Stimulated activated memory B cell treated with anti-CD40 and anti-IgM and Interleukin-4, amounts not matched to agents 10 μg/mL and 1 μg/mL and 100 μg/mL, for 72 hours (primary cell): ENCODE data around the gene MNAT1.
A peak's percentile ranks its signal among the peaks of the same experiment; 100 is the strongest.
"Not testable (repeated sequence)": the region's sequence is repeated elsewhere in the genome, so short reads cannot be mapped to it uniquely, and the experiment has no call there.

Experiments
- ATAC-seq: fragments of 150-1000 bp; cut with Tn5 transposase; 2 replicates; pipeline ENCODE4 v1.10.0; 2021
- H3K27ac Mint-ChIP-seq: one replicate; pipeline ENCODE4 v1.8.0; 2022; ENCODE audit warnings: mild to moderate bottlenecking, mixed read lengths
- H3K27me3 Mint-ChIP-seq: one replicate; pipeline ENCODE4 v1.8.0; 2022; ENCODE audit warnings: mixed read lengths
- H3K36me3 Mint-ChIP-seq: one replicate; pipeline ENCODE4 v1.8.0; 2022; ENCODE audit warnings: mixed read lengths
- H3K4me1 Mint-ChIP-seq: one replicate; pipeline ENCODE4 v1.8.0; 2022; ENCODE audit warnings: mixed read lengths
- H3K4me3 Mint-ChIP-seq: one replicate; pipeline ENCODE4 v1.8.0; 2022; ENCODE audit warnings: mild to moderate bottlenecking, moderate library complexity, mixed read lengths
- H3K9me3 Mint-ChIP-seq: one replicate; pipeline ENCODE4 v1.8.0; 2022; ENCODE audit warnings: mixed read lengths

MNAT1 gene

GRCh38 chr14:60723116-60723906 is 11.2 kb upstream of the MNAT1 start:
- Mint-ChIP-seq H3K27ac (peak overlapping the region; percentile 42), H3K9me3 (no peaks in the 10 kb centered on the region), H3K4me3 (peak overlapping the region; percentile 83), H3K36me3 (no peaks in the 10 kb centered on the region), H3K27me3 (peaks cover 77% of the 10 kb centered on the region), H3K4me1 (peaks cover 15% of the 10 kb centered on the region)
- peak; percentile 65 for ATAC-seq

- Mint-ChIP-seq H3K36me3 (no peaks in the 10 kb centered on the region), H3K4me1 (peaks cover 15% of the 10 kb centered on the region), H3K4me3 (peak within 1 kb of the TSS; percentile 83), H3K27ac (peak within 1 kb of the TSS; percentile 42), H3K27me3 (peaks cover 80% of the 10 kb centered on the region), H3K9me3 (no peaks in the 10 kb centered on the region)
- ATAC-seq: peak; percentile 70
Measured at GRCh38 chr14:60723907-60724618, 10.5 kb upstream of the MNAT1 start, which contains the start of gene SIX4. Gene SIX4, minus strand, starts transcription at chr14:60724351. Its CDS starts 277 bp downstream, at chr14:60724074.

DNA sequence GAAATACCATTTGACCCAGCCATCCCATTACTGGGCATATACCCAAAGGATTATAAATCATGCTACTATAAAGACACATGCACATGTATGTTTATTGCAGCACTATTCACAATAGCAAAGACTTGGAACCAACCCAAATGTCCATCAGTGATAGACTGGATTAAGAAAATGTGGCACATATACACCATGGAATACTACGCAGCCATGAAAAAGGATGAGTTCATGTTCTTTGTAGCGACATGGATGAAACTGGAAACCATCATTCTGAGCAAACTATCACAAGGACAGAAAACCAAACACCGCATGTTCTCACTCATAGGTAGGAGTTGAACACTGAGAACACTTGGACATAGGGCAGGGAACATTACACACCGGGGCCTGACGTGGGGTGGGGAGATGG is 3.3 kb upstream of the MNAT1 start:
- not testable (repeated sequence) for H3K9me3 Mint-ChIP-seq, H3K36me3 Mint-ChIP-seq, ATAC-seq, H3K4me3 Mint-ChIP-seq, H3K27ac Mint-ChIP-seq
- H3K27me3 Mint-ChIP-seq: peaks cover 31% of the 10 kb centered on the region
- H3K4me1 Mint-ChIP-seq: peaks cover 15% of the 10 kb centered on the region

DNA sequence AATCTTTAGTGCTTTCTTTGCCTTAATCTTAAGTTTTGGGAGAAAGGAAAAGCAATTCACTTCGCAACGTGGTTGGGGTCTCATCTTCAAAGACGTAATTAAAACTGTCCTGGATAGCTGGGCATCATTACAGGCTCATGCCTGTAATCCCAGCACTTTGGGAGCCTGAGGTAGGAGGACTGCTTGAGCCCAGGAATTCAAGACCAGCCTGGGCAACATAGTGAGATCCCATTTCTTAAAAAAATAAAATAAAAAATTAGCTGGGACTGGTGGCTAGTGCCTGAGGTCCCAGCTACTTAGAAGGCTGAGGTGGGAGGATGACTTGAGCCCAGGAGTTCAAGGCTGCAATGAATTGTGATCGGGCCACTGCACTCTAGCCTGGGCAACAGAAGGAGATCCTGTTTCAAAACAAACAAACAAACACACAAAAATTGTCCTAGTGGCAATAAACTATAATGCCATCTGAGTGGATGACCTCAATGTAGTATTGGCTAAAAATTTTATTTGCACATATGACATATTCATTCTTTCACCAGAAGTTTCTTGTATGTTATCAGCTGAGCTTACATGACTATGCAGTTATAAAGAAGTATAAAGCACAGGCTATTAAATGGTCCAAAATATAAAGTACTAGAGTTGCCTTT is 1.6 kb upstream of the MNAT1 start:
- Mint-ChIP-seq H3K4me3 (no peak overlapping the region), H3K4me1 (peaks cover 17% of the 10 kb centered on the region), H3K27ac (no peak overlapping the region), H3K36me3 (no peaks in the 10 kb centered on the region), H3K27me3 (peaks cover 16% of the 10 kb centered on the region), H3K9me3 (peaks cover 3% of the 10 kb centered on the region)
- ATAC-seq: no peak

DNA sequence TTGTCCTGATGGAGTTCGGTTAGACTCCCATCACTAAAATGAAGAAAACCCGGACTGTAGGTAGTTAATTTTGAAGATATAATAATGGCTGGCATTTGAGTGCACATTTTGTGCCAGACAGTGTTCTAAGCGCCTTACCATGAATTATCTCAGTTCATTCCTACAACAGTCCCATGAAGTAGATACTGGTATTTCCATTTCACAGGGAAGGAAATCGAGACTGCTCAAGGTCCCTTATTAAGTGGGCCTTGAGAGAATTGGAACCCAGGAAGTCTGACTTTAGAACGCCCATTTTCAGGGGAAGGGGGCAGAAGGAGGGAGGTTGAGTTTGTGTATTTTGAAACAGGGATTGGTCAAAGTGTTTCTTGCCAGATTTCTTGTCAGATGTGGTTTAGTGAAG is 855 bp downstream of the MNAT1 start:
- ATAC-seq: no peak
- peak overlapping the region; percentile 94 for H3K4me3 Mint-ChIP-seq
- H3K4me1 Mint-ChIP-seq: peaks cover 38% of the 10 kb centered on the region

GRCh38 chr14:60736494-60736893 is 1.9 kb downstream of the MNAT1 start:
- no peak for ATAC-seq
- no peaks in the 10 kb centered on the region for H3K36me3 Mint-ChIP-seq
- no peaks in the 10 kb centered on the region for H3K27me3 Mint-ChIP-seq
- H3K4me3 Mint-ChIP-seq: no peak overlapping the region
- H3K9me3 Mint-ChIP-seq: no peaks in the 10 kb centered on the region
- no peak overlapping the region for H3K27ac Mint-ChIP-seq
- H3K4me1 Mint-ChIP-seq: peaks cover 39% of the 10 kb centered on the region

More for the DNA sequence above, 855 bp downstream of the MNAT1 start:
- H3K27me3 Mint-ChIP-seq: no peaks in the 10 kb centered on the region
- H3K27ac Mint-ChIP-seq: peak overlapping the region; percentile 96
- no peaks in the 10 kb centered on the region for H3K36me3 Mint-ChIP-seq
- peaks cover 3% of the 10 kb centered on the region for H3K9me3 Mint-ChIP-seq

GRCh38 chr14:60738843-60739508 is 4.4 kb downstream of the MNAT1 start:
- no peak for ATAC-seq

GRCh38 chr14:60744566-60744965 is 10.0 kb downstream of the MNAT1 start:
- Mint-ChIP-seq H3K4me3 (no peak overlapping the region), H3K9me3 (peaks cover 4% of the 10 kb centered on the region), H3K27ac (no peak overlapping the region), H3K27me3 (no peaks in the 10 kb centered on the region), H3K4me1 (peaks cover 35% of the 10 kb centered on the region), H3K36me3 (peaks cover 32% of the 10 kb centered on the region)
- no peak for ATAC-seq

More at GRCh38 chr14:60738843-60739508, 4.4 kb downstream of the MNAT1 start:
- peaks cover 49% of the 10 kb centered on the region for H3K4me1 Mint-ChIP-seq
- H3K27me3 Mint-ChIP-seq: no peaks in the 10 kb centered on the region
- no peak overlapping the region for H3K4me3 Mint-ChIP-seq
- no peak overlapping the region for H3K27ac Mint-ChIP-seq
- peaks cover 18% of the 10 kb centered on the region for H3K36me3 Mint-ChIP-seq
- peaks cover 4% of the 10 kb centered on the region for H3K9me3 Mint-ChIP-seq

GRCh38 chr14:60753264-60754119 is 18.9 kb downstream of the MNAT1 start:
- Mint-ChIP-seq H3K36me3 (peaks cover 5% of the 10 kb centered on the region), H3K4me3 (peak overlapping the region; percentile 56), H3K4me1 (peaks cover 52% of the 10 kb centered on the region), H3K27me3 (no peaks in the 10 kb centered on the region), H3K27ac (peak overlapping the region; percentile 91), H3K9me3 (no peaks in the 10 kb centered on the region)
- peak; percentile 99 for ATAC-seq

DNA sequence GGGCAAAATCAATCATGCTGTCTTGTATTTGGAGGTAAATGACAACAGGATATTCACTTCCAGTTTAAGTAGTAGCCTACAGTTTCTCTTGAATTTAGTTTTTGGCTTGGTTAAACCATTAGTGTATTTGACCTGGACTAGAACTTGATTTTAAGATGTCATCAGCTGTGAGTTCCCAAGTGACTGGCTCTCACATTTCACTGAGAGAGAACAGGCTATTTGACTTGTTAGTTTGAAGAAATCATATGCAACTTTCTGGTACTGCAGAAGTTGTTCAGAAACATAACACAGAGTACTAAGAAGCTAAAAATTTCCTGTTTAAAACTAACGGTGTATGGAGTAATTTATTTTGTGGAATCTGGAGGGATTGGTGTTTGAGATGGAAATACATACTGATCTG is 22.3 kb downstream of the MNAT1 start:
- no peak overlapping the region for H3K27ac Mint-ChIP-seq
- H3K9me3 Mint-ChIP-seq: no peaks in the 10 kb centered on the region
- no peak for ATAC-seq
- peaks cover 5% of the 10 kb centered on the region for H3K36me3 Mint-ChIP-seq
- H3K4me1 Mint-ChIP-seq: peaks cover 56% of the 10 kb centered on the region
- H3K27me3 Mint-ChIP-seq: no peaks in the 10 kb centered on the region
- H3K4me3 Mint-ChIP-seq: no peak overlapping the region

- Mint-ChIP-seq H3K9me3 (no peaks in the 10 kb centered on the region), H3K27ac (no peak overlapping the region), H3K27me3 (no peaks in the 10 kb centered on the region), H3K4me3 (no peak overlapping the region), H3K4me1 (peaks cover 61% of the 10 kb centered on the region), H3K36me3 (peaks cover 5% of the 10 kb centered on the region)
- no peak for ATAC-seq
Measured at GRCh38 chr14:60757567-60758002, 23.0 kb downstream of the MNAT1 start.

DNA sequence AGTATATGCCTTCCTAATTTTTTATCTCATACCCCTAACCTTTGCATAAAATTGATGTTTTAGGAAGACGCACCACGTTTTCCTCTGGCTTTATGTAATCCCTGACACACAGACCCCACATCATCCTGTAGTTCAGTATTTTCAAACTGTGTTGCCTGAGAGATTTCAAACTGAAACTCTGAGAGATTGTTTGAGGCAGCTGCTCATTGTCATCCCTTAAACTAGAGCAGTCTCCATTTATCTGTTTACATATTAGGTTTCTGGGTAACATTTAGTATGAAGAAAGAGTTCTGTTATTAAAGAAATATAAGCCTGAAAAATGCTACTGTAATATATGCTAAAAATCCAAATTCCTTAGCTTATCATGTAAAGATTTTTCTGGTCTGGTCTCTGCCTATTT is 24.3 kb downstream of the MNAT1 start:
- H3K4me3 Mint-ChIP-seq: peak overlapping the region; percentile 34
- no peak for ATAC-seq
- H3K36me3 Mint-ChIP-seq: peaks cover 5% of the 10 kb centered on the region
- peak overlapping the region; percentile 49 for H3K27ac Mint-ChIP-seq
- peaks cover 49% of the 10 kb centered on the region for H3K4me1 Mint-ChIP-seq
- no peaks in the 10 kb centered on the region for H3K27me3 Mint-ChIP-seq
- H3K9me3 Mint-ChIP-seq: no peaks in the 10 kb centered on the region

DNA sequence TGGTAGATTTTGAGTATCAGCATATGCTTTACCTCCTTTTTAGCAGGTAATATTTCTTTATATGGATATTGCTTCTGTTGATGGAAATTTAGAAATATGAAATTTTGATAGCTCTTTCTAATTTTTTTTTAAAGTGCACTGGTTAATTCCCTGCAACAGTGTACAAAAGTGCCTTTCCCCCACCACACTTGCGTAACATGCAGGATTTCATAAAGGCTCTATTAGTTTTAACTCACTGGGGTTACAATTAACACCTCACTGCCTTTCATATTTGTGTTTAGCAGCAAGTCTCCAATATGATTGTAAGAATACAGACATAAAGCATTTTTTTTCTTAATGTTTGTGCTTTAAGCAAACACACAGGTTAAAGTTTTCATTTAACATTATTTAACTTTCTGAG is 25.6 kb downstream of the MNAT1 start:
- Mint-ChIP-seq H3K36me3 (peaks cover 14% of the 10 kb centered on the region), H3K27me3 (no peaks in the 10 kb centered on the region), H3K4me3 (no peak overlapping the region), H3K4me1 (peaks cover 46% of the 10 kb centered on the region), H3K27ac (no peak overlapping the region), H3K9me3 (no peaks in the 10 kb centered on the region)
- ATAC-seq: no peak

GRCh38 chr14:60760644-60761364 is 26.2 kb downstream of the MNAT1 start:
- H3K4me3 Mint-ChIP-seq: no peak overlapping the region
- ATAC-seq: no peak
- H3K36me3 Mint-ChIP-seq: peaks cover 14% of the 10 kb centered on the region
- no peaks in the 10 kb centered on the region for H3K9me3 Mint-ChIP-seq
- H3K27me3 Mint-ChIP-seq: no peaks in the 10 kb centered on the region
- H3K4me1 Mint-ChIP-seq: peaks cover 46% of the 10 kb centered on the region
- H3K27ac Mint-ChIP-seq: no peak overlapping the region
